Mesenteric fat pad (tissue), 1 donor: ENCODE results near the gene RDH16. TPM values are rescaled to one million over a fixed set of nuclear protein-coding genes. Genes with fewer than 3 reads are reported as not detected.
A peak's percentile ranks its signal among the peaks of the same experiment; 100 is the strongest.

ENCODE experiments used
- DNase-seq: peaks from one replicate; pipeline ENCODE4 v3.0.0-alpha.2; 2020; ENCODE audit warnings: low spot score
- long read RNA-seq: library from polyadenylated mRNA; unstranded; transcript quantifications from one replicate; pipeline ENCODE4 v2.0.0, GENCODE V29; 2020
- total RNA-seq: library from RNA; stranded (reverse); fragmentation: NEBNext Ultra II Directional; extraction: Animal tissue kit (Norgen Biotek cat#: 25700); gene quantifications from one replicate; pipeline ENCODE4 v1.2.1, GENCODE V29; 2021
- donor health status: DM: yes; HTN: yes; CAD: no.

The RDH16 gene
- total RNA-seq: 0.35 TPM
- long read RNA-seq: 0 reads

- no peak for DNase-seq
These were observed at the start of gene RDH16 for GRCh38 chr12:56957229-56958052. TSS of gene RDH16 (minus strand) at chr12:56957608. CDS start at chr12:56957462, 146 bp downstream.

- DNase-seq: no peak
These were observed 49.5 kb upstream of the RDH16 start for GRCh38 chr12:57006809-57007475.

- no peak for DNase-seq
These were observed 48.8 kb upstream of the RDH16 start, which contains the start of gene ZBTB39 for GRCh38 chr12:57005980-57006808. TSS of gene ZBTB39 (minus strand) at chr12:57006546. CDS start at chr12:57004917, 1,629 bp downstream.

GRCh38 chr12:57004651-57005050 lies 47.2 kb upstream of the RDH16 start:
- no peak for DNase-seq

GRCh38 chr12:57003395-57003794 lies 46.0 kb upstream of the RDH16 start:
- no peak for DNase-seq

- peak; percentile 90 for DNase-seq
These were observed 44.1 kb upstream of the RDH16 start for GRCh38 chr12:57001448-57001906.

GRCh38 chr12:57000393-57000792 lies 43.0 kb upstream of the RDH16 start:
- DNase-seq: no peak

GRCh38 chr12:56999456-56999855 lies 42.0 kb upstream of the RDH16 start:
- peak; percentile 24 for DNase-seq

GRCh38 chr12:56998981-56999380 lies 41.6 kb upstream of the RDH16 start:
- DNase-seq: no peak

- DNase-seq: no peak
These were observed 40.9 kb upstream of the RDH16 start for GRCh38 chr12:56998316-56998715.

GRCh38 chr12:56996793-56997545 lies 39.6 kb upstream of the RDH16 start:
- peak; percentile 65 for DNase-seq

- DNase-seq: peak; percentile 74
These were observed 38.6 kb upstream of the RDH16 start for GRCh38 chr12:56995930-56996496.

GRCh38 chr12:56995201-56995929 lies 38.0 kb upstream of the RDH16 start:
- peak; percentile 85 for DNase-seq

- DNase-seq: peak; percentile 78
These were observed 36.9 kb upstream of the RDH16 start for GRCh38 chr12:56994231-56994746.

GRCh38 chr12:56993346-56993745 lies 35.9 kb upstream of the RDH16 start:
- peak; percentile 37 for DNase-seq

- DNase-seq: peak; percentile 39
These were observed 34.2 kb upstream of the RDH16 start for GRCh38 chr12:56991319-56992246.

GRCh38 chr12:56990648-56991318 lies 33.4 kb upstream of the RDH16 start:
- peak; percentile 55 for DNase-seq
